ENCODE results near the gene TRPM4. TPM values are rescaled to one million over a fixed set of nuclear protein-coding genes. Genes with fewer than 3 reads are reported as not detected.

Gene TRPM4
- total and polyA plus RNA-seq, 10 of the 15 experiments (the other 5 are each of a cell fraction or from before 2014, with no cell fraction given) = 0.10 to 0.64 (median 0.15) TPM; not detected in 7

DNA sequence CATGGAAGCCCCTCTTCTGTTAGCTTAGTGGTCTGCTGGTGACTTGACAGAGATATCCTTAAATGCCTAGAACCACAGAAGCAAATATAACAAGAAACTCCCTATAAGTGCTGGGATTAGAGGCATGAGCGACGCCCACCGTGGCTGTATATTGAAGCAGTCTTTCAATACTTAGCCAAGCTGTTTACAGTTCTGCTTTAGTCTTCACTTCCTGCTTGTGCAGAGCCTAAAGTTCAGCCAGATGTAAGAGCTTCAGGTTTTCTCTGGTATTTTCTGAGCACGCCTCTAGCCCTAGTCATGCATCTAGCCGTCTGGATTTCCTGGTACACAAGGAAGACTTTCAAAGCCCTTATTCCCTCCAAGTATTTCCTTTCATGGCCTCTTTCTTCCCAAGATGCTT, 28.5 kb downstream of the TRPM4 start:
- 30% methylated on average over 5 of the region's 5 CpGs for WGBS (ENCODE audit: insufficient coverage, insufficient replicate concordance, low lambda C conversion rate, missing lambda C conversion rate)

More for the DNA sequence above, 28.5 kb downstream of the TRPM4 start:
- SMC1A ChIA-PET (ENCODE audit: uncharacterized antibody, unreplicated experiment) = no interaction called here
- POLR2A ChIA-PET = no interaction called here
- intact Hi-C loops (cut with micrococcal nuclease; ENCODE audit: unreplicated experiment) = no loop called here
- no peak for TF ChIP-seq CBX3 (IDR thresholded peaks at IDR 0.05; ENCODE audit: borderline replicate concordance, low read depth)
- TF ChIP-seq, protein P1, sequence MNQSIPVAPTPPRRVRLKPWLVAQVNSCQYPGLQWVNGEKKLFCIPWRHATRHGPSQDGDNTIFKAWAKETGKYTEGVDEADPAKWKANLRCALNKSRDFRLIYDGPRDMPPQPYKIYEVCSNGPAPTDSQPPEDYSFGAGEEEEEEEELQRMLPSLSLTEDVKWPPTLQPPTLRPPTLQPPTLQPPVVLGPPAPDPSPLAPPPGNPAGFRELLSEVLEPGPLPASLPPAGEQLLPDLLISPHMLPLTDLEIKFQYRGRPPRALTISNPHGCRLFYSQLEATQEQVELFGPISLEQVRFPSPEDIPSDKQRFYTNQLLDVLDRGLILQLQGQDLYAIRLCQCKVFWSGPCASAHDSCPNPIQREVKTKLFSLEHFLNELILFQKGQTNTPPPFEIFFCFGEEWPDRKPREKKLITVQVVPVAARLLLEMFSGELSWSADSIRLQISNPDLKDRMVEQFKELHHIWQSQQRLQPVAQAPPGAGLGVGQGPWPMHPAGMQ (IDR thresholded peaks at IDR 0.05; ENCODE audit: borderline replicate concordance) = no peak
- no peak for TF ChIP-seq MYB (IDR thresholded peaks at IDR 0.05; ENCODE audit: borderline replicate concordance, low read depth, low read length)
- TF ChIP-seq ATF7 (IDR thresholded peaks at IDR 0.05; ENCODE audit: low read depth) = no peak
- no peak for TF ChIP-seq MEF2B (IDR thresholded peaks at IDR 0.05; ENCODE audit: partially characterized antibody, poor library complexity, severe bottlenecking)
- TF ChIP-seq JUNB (IDR thresholded peaks at IDR 0.05) = no peak
- TF ChIP-seq WRNIP1 (IDR thresholded peaks at IDR 0.05; ENCODE audit: borderline replicate concordance, low read depth, low read length) = no peak
- TF ChIP-seq YY1 (IDR thresholded peaks at IDR 0.05; ENCODE audit: low read depth, low read length) = no peak
- TF ChIP-seq, protein P2, sequence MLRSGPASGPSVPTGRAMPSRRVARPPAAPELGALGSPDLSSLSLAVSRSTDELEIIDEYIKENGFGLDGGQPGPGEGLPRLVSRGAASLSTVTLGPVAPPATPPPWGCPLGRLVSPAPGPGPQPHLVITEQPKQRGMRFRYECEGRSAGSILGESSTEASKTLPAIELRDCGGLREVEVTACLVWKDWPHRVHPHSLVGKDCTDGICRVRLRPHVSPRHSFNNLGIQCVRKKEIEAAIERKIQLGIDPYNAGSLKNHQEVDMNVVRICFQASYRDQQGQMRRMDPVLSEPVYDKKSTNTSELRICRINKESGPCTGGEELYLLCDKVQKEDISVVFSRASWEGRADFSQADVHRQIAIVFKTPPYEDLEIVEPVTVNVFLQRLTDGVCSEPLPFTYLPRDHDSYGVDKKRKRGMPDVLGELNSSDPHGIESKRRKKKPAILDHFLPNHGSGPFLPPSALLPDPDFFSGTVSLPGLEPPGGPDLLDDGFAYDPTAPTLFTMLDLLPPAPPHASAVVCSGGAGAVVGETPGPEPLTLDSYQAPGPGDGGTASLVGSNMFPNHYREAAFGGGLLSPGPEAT (IDR thresholded peaks at IDR 0.05; ENCODE audit: low read depth) = no peak
- TF ChIP-seq, protein P3, sequence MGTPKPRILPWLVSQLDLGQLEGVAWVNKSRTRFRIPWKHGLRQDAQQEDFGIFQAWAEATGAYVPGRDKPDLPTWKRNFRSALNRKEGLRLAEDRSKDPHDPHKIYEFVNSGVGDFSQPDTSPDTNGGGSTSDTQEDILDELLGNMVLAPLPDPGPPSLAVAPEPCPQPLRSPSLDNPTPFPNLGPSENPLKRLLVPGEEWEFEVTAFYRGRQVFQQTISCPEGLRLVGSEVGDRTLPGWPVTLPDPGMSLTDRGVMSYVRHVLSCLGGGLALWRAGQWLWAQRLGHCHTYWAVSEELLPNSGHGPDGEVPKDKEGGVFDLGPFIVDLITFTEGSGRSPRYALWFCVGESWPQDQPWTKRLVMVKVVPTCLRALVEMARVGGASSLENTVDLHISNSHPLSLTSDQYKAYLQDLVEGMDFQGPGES (IDR thresholded peaks at IDR 0.05) = no peak
- TF ChIP-seq SIN3A (IDR thresholded peaks at IDR 0.05; ENCODE audit: low read depth, low read length) = no peak
- TF ChIP-seq RBBP5 (conservative IDR thresholded peaks at IDR 0.05) = no peak
- TF ChIP-seq ZSCAN29 (IDR thresholded peaks at IDR 0.05) = no peak
- no peak for TF ChIP-seq NR2F1 (conservative IDR thresholded peaks at IDR 0.05)
- no peak for TF ChIP-seq CBX5 (IDR thresholded peaks at IDR 0.05; ENCODE audit: low read depth)
- no peak for TF ChIP-seq SMC3 (IDR thresholded peaks at IDR 0.05; ENCODE audit: borderline replicate concordance, low read length)
- TF ChIP-seq, protein P4, sequence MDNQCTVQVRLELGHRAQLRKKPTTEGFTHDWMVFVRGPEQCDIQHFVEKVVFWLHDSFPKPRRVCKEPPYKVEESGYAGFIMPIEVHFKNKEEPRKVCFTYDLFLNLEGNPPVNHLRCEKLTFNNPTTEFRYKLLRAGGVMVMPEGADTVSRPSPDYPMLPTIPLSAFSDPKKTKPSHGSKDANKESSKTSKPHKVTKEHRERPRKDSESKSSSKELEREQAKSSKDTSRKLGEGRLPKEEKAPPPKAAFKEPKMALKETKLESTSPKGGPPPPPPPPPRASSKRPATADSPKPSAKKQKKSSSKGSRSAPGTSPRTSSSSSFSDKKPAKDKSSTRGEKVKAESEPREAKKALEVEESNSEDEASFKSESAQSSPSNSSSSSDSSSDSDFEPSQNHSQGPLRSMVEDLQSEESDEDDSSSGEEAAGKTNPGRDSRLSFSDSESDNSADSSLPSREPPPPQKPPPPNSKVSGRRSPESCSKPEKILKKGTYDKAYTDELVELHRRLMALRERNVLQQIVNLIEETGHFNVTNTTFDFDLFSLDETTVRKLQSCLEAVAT (IDR thresholded peaks at IDR 0.05) = no peak
- no TSS peak for BruUV-seq (replicated peaks)
- H3K4me1 ChIP-seq (ENCODE audit: control insufficient read depth, insufficient read depth, low read length) = no peaks in the 10 kb centered on the region
- no peak overlapping the region for H3K9ac ChIP-seq (ENCODE audit: control insufficient read depth, insufficient read depth, low read length)
- no peaks in the 10 kb centered on the region for H3K36me3 ChIP-seq (ENCODE audit: control insufficient read depth in 2 of 2, insufficient read depth in 2 of 2, low read length in 1 of 2)
- no peaks in the 10 kb centered on the region for H4K20me1 ChIP-seq (ENCODE audit: control insufficient read depth, insufficient read depth)
- no peak for FAIRE-seq
- H3K79me2 ChIP-seq (ENCODE audit: control insufficient read depth, insufficient read depth, low read length) = no peaks in the 10 kb centered on the region
- CTCF ChIA-PET = interaction anchor here (0.6 to 6.1 kb wide), 4 partner anchors 12 to 1102 kb away, joined by 3 to 32 read pairs (median 3); partner anchors contain the start of gene LIN7B
- H3K4me2 ChIP-seq (ENCODE audit: control insufficient read depth, insufficient read depth) = no peak overlapping the region
- no peak overlapping the region for H2AFZ ChIP-seq (ENCODE audit: control insufficient read depth, low read depth, low read length)
- H3K4me3 ChIP-seq = no peak overlapping the region
- no peak for ATAC-seq
- in situ Hi-C loops (cut with MboI) = no loop called here
- no peak for DNase-seq (ENCODE audit: low read depth, low spot score)
- H3K27ac ChIP-seq (ENCODE audit: control insufficient read depth, insufficient read depth) = no peak overlapping the region
- H3K27me3 ChIP-seq (replicated peaks in 1 of 2; ENCODE audit: control insufficient read depth in 2 of 2, insufficient read depth in 2 of 2, low read length in 1 of 2) = no peaks in the 10 kb centered on the region
- RAD21 ChIA-PET (ENCODE audit: unreplicated experiment) = no interaction called here
- no peaks in the 10 kb centered on the region; the same call in 2 of the 3 replicates for H3K9me3 ChIP-seq (replicated peaks; ENCODE audit: control insufficient read depth, insufficient read depth, low read length)
